Natural killer cell (primary cell): ENCODE data around the gene SGTB. TPM values are rescaled to one million over a fixed set of nuclear protein-coding genes. Genes with fewer than 3 reads are reported as not detected.

ENCODE experiments used
- ATAC-seq, 3 donors: fragments of 150-1000 bp in 2 of 3; fragments of 200-7000 bp in 1 of 3; cut with Tn5 transposase; 1 replicate in 1 of 3; 2 replicates in 2 of 3; pipeline ENCODE4 v1.10.0; 2021; ENCODE audit warnings: mild to moderate bottlenecking in 2 of 3, moderate library complexity in 2 of 3
- DNase-seq, 2 donors: peaks; one replicate each; pipeline versions ENCODE4 v3.0.0 to v3.0.0-alpha.2; 2013 to 2021; ENCODE audit warnings: mixed read lengths in 1 of 2
- H3K27ac ChIP-seq: one replicate; pipeline ENCODE4 v1.5.1; 2013; ENCODE audit warnings: mild to moderate bottlenecking, low read length
- H3K27me3 ChIP-seq: one replicate; pipeline ENCODE4 v1.6.1; 2013; ENCODE audit warnings: low read length; ENCODE audit not compliant: control insufficient read depth, insufficient read depth
- H3K36me3 ChIP-seq: one replicate; pipeline ENCODE4 v1.6.1; 2013; ENCODE audit warnings: low read length; ENCODE audit not compliant: control insufficient read depth, insufficient read depth
- H3K4me1 ChIP-seq: one replicate; pipeline ENCODE4 v1.6.1; 2013; ENCODE audit warnings: low read length; ENCODE audit not compliant: control insufficient read depth, insufficient read depth
- H3K4me3 ChIP-seq: one replicate; pipeline ENCODE4 v1.5.1; 2013; ENCODE audit warnings: low read length
- H3K9me3 ChIP-seq: one replicate; pipeline ENCODE4 v1.6.1; 2013; ENCODE audit warnings: low read length; ENCODE audit not compliant: control insufficient read depth, insufficient read depth
- H3K27ac Mint-ChIP-seq, 2 donors: one replicate each; pipeline ENCODE4 v1.8.0; 2022; ENCODE audit warnings: mild to moderate bottlenecking in 2 of 2, mixed read lengths in 2 of 2, moderate library complexity in 1 of 2
- H3K27me3 Mint-ChIP-seq, 2 donors: one replicate each; pipeline ENCODE4 v1.8.0; 2022; ENCODE audit warnings: low read depth in 2 of 2, mixed read lengths in 2 of 2
- H3K36me3 Mint-ChIP-seq: one replicate; pipeline ENCODE4 v1.8.0; 2022; ENCODE audit warnings: mixed read lengths
- H3K4me1 Mint-ChIP-seq, 2 donors: one replicate each; pipeline ENCODE4 v1.8.0; 2022; ENCODE audit warnings: mixed read lengths in 2 of 2
- H3K4me3 Mint-ChIP-seq: one replicate; pipeline ENCODE4 v1.8.0; 2022; ENCODE audit warnings: mild to moderate bottlenecking, moderate library complexity, mixed read lengths
- H3K9me3 Mint-ChIP-seq, 2 donors: one replicate each; pipeline ENCODE4 v1.8.0; 2022; ENCODE audit warnings: mixed read lengths in 2 of 2
- WGBS: methylation state at CpG from one replicate; pipeline ENCODE4 v1.1.7; 2013; ENCODE audit warnings: missing lambda C conversion rate; ENCODE audit not compliant: insufficient coverage; 5-methylcytosine and 5-hydroxymethylcytosine counted together
- intact Hi-C: fragments of 100-400 bp; cut with micrococcal nuclease; formaldehyde crosslinking; loops from one replicate; pipeline ENCODE4 v1.14.2; 2022
- total RNA-seq, 4 donors: library from RNA; stranded (reverse); fragments of 120-200 nt in 1 of 4; gene quantifications; one replicate each; pipeline versions ENCODE4 v1.2.3 to v1.2.4, GENCODE V29; 2013 to 2022
- TF ChIP-seq, protein P1 (sequence below): fragments of 200-600 bp; IDR thresholded peaks from one replicate; pipeline ENCODE4 v1.8.0; 2022; ENCODE audit warnings: antibody characterized with exemption

The SGTB gene
- total RNA-seq, 3 donors from 2014 or later (not counting 1 experiment from before 2014, with no cell fraction given), result 6.9 to 12.0 (median 10.0) TPM

- no peaks in the 10 kb centered on the region for H3K36me3 ChIP-seq
- no peaks in the 10 kb centered on the region for H3K4me1 Mint-ChIP-seq
- H3K4me3 ChIP-seq, result no peak overlapping the region
- H3K27ac ChIP-seq, result no peak overlapping the region
- DNase-seq (no peak), ATAC-seq (no peak)
- no peaks in the 10 kb centered on the region for H3K4me1 ChIP-seq
- TF ChIP-seq, protein P1, sequence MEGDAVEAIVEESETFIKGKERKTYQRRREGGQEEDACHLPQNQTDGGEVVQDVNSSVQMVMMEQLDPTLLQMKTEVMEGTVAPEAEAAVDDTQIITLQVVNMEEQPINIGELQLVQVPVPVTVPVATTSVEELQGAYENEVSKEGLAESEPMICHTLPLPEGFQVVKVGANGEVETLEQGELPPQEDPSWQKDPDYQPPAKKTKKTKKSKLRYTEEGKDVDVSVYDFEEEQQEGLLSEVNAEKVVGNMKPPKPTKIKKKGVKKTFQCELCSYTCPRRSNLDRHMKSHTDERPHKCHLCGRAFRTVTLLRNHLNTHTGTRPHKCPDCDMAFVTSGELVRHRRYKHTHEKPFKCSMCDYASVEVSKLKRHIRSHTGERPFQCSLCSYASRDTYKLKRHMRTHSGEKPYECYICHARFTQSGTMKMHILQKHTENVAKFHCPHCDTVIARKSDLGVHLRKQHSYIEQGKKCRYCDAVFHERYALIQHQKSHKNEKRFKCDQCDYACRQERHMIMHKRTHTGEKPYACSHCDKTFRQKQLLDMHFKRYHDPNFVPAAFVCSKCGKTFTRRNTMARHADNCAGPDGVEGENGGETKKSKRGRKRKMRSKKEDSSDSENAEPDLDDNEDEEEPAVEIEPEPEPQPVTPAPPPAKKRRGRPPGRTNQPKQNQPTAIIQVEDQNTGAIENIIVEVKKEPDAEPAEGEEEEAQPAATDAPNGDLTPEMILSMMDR, result no peak
- H3K9me3 Mint-ChIP-seq, result no peaks in the 10 kb centered on the region
- no peak overlapping the region for H3K27ac Mint-ChIP-seq
- H3K27me3 Mint-ChIP-seq, result peaks cover 2 to 11% of the 10 kb centered on the region in 2 donors
- H3K27me3 ChIP-seq, result no peaks in the 10 kb centered on the region
- no peaks in the 10 kb centered on the region for H3K9me3 ChIP-seq
- no peak overlapping the region for H3K4me3 Mint-ChIP-seq
- intact Hi-C loops, result no loop called here
- H3K36me3 Mint-ChIP-seq, result no peaks in the 10 kb centered on the region
- 63% methylated on average over 1 of the region's 2 CpGs for WGBS
Measured at GRCh38 chr5:65750938-65751337, 29.0 kb upstream of the SGTB start.

- DNase-seq (no peak), ATAC-seq (no peak)
- Histone ChIP-seq H3K4me1 (no peaks in the 10 kb centered on the region), H3K9me3 (no peaks in the 10 kb centered on the region), H3K4me3 (no peak overlapping the region), H3K27ac (no peak overlapping the region), H3K27me3 (no peaks in the 10 kb centered on the region), H3K36me3 (no peaks in the 10 kb centered on the region)
- no peaks in the 10 kb centered on the region for H3K36me3 Mint-ChIP-seq
- H3K27me3 Mint-ChIP-seq, result peaks cover 2 to 11% of the 10 kb centered on the region in 2 donors
- H3K9me3 Mint-ChIP-seq, result no peaks in the 10 kb centered on the region
- H3K4me1 Mint-ChIP-seq, result no peaks in the 10 kb centered on the region
- intact Hi-C loops, result no loop called here
- no peak overlapping the region for H3K27ac Mint-ChIP-seq
- H3K4me3 Mint-ChIP-seq, result no peak overlapping the region
- WGBS, result 96% methylated on average over 5 of the region's 5 CpGs
- TF ChIP-seq, protein P1, result no peak
Measured at GRCh38 chr5:65749956-65750355, 28.0 kb upstream of the SGTB start.

DNA sequence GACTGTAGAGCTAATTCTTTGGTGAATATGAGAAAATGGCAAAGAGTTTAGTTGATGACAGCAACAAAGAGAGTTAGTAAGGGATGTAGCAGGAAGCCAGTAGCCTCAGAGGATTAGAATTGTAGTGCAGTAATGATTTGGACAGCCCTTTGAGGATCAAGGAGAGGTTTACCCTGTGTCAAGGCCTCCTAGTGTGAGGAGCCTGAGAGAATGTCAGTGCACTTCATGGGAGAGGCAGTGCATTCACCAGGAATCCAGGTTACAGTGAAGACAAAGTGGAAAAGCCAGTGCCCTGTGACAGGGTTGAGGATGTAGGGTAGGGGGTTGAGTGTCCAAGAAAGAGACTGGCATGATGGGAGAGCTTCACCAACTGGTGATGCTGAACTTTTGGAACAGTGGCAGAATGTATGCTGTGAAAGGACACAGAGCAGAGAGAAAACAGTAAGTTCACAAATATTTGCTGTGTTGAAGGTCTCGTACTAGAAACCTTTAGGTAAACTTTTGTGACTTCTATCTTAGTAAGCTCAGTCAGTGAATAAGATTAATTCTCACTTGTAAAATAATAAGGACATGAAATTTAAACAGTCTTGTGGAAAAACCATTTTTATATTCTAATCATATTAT, 27.4 kb upstream of the SGTB start:
- TF ChIP-seq, protein P1, result no peak
- Histone ChIP-seq H3K4me3 (no peak overlapping the region), H3K4me1 (no peaks in the 10 kb centered on the region), H3K27me3 (no peaks in the 10 kb centered on the region), H3K9me3 (no peaks in the 10 kb centered on the region), H3K27ac (no peak overlapping the region), H3K36me3 (no peaks in the 10 kb centered on the region)
- Mint-ChIP-seq H3K36me3 (no peaks in the 10 kb centered on the region), H3K9me3 (no peaks in the 10 kb centered on the region), H3K27ac (no peak overlapping the region), H3K4me3 (no peak overlapping the region), H3K27me3 (peaks cover 2 to 11% of the 10 kb centered on the region in 2 donors), H3K4me1 (no peaks in the 10 kb centered on the region)
- no peak for DNase-seq
- no peak for ATAC-seq
- 100% methylated on average over 1 of the region's 1 CpG for WGBS
- intact Hi-C loops, result no loop called here
